ENCODE measurements around the gene DLST.

DNA sequence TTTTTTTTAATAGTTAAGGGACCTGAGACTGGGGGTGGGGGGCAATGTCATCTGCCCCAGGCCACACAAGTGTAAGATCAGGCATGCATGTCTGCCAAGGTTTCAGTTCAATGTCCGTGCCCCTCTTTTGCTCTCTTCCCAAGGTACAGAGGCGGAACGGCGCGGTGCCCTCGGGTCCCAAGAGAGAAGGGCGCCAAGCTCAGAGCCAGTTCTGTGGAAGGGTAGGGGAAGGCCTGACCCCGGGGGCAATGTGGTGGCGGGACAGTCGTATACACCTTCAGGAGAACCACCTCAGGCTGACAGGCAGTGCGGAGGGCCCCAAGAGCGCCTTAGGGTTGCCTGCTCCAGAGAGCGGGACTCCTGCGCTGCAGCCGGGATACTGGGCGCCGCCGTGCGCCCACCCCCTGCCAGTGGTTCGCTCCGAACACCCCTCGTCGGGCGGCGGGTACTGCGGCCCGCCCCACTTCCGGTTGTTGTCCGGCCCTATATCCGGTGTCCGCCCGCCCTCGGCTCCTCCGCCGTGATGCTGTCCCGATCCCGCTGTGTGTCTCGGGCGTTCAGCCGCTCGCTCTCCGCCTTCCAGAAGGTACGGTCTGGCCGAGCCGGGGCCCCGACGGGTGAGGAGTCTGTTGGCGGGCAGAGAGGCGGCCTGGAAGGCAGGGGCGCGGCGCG, at the start of gene DLST:
- TF ChIP-seq PPARA (CRISPR knock-in tag; IDR thresholded peaks at IDR 0.05; ENCODE audit: borderline replicate concordance) (no peak), ESRRG (CRISPR knock-in tag; IDR thresholded peaks at IDR 0.05) (no peak), ZFP3 (CRISPR knock-in tag; IDR thresholded peaks at IDR 0.05) (peak; percentile 86), BACH2 (CRISPR knock-in tag; IDR thresholded peaks at IDR 0.05; ENCODE audit: borderline replicate concordance) (no peak), CSDC2 (CRISPR knock-in tag; IDR thresholded peaks at IDR 0.05) (no peak), ARNTL (CRISPR knock-in tag; IDR thresholded peaks at IDR 0.05; ENCODE audit: borderline replicate concordance, low read depth) (no peak), SNAI2 (CRISPR knock-in tag; IDR thresholded peaks at IDR 0.05) (no peak), TOX (CRISPR knock-in tag; IDR thresholded peaks at IDR 0.05; ENCODE audit: borderline replicate concordance) (no peak)
- TF ChIP-seq, protein P1, sequence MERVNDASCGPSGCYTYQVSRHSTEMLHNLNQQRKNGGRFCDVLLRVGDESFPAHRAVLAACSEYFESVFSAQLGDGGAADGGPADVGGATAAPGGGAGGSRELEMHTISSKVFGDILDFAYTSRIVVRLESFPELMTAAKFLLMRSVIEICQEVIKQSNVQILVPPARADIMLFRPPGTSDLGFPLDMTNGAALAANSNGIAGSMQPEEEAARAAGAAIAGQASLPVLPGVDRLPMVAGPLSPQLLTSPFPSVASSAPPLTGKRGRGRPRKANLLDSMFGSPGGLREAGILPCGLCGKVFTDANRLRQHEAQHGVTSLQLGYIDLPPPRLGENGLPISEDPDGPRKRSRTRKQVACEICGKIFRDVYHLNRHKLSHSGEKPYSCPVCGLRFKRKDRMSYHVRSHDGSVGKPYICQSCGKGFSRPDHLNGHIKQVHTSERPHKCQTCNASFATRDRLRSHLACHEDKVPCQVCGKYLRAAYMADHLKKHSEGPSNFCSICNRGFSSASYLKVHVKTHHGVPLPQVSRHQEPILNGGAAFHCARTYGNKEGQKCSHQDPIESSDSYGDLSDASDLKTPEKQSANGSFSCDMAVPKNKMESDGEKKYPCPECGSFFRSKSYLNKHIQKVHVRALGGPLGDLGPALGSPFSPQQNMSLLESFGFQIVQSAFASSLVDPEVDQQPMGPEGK (CRISPR knock-in tag; IDR thresholded peaks at IDR 0.05; ENCODE audit: borderline replicate concordance): no peak
- TF ChIP-seq, protein P2, sequence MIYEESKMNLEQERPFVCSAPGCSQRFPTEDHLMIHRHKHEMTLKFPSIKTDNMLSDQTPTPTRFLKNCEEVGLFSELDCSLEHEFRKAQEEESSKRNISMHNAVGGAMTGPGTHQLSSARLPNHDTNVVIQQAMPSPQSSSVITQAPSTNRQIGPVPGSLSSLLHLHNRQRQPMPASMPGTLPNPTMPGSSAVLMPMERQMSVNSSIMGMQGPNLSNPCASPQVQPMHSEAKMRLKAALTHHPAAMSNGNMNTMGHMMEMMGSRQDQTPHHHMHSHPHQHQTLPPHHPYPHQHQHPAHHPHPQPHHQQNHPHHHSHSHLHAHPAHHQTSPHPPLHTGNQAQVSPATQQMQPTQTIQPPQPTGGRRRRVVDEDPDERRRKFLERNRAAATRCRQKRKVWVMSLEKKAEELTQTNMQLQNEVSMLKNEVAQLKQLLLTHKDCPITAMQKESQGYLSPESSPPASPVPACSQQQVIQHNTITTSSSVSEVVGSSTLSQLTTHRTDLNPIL (CRISPR knock-in tag; IDR thresholded peaks at IDR 0.05; ENCODE audit: low read depth): no peak
- TF ChIP-seq, protein P3, sequence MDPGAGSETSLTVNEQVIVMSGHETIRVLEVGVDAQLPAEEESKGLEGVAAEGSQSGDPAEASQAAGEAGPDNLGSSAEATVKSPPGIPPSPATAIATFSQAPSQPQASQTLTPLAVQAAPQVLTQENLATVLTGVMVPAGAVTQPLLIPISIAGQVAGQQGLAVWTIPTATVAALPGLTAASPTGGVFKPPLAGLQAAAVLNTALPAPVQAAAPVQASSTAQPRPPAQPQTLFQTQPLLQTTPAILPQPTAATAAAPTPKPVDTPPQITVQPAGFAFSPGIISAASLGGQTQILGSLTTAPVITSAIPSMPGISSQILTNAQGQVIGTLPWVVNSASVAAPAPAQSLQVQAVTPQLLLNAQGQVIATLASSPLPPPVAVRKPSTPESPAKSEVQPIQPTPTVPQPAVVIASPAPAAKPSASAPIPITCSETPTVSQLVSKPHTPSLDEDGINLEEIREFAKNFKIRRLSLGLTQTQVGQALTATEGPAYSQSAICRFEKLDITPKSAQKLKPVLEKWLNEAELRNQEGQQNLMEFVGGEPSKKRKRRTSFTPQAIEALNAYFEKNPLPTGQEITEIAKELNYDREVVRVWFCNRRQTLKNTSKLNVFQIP (CRISPR knock-in tag; IDR thresholded peaks at IDR 0.05; ENCODE audit: borderline replicate concordance, low read depth): no peak
- TF ChIP-seq, protein P4, sequence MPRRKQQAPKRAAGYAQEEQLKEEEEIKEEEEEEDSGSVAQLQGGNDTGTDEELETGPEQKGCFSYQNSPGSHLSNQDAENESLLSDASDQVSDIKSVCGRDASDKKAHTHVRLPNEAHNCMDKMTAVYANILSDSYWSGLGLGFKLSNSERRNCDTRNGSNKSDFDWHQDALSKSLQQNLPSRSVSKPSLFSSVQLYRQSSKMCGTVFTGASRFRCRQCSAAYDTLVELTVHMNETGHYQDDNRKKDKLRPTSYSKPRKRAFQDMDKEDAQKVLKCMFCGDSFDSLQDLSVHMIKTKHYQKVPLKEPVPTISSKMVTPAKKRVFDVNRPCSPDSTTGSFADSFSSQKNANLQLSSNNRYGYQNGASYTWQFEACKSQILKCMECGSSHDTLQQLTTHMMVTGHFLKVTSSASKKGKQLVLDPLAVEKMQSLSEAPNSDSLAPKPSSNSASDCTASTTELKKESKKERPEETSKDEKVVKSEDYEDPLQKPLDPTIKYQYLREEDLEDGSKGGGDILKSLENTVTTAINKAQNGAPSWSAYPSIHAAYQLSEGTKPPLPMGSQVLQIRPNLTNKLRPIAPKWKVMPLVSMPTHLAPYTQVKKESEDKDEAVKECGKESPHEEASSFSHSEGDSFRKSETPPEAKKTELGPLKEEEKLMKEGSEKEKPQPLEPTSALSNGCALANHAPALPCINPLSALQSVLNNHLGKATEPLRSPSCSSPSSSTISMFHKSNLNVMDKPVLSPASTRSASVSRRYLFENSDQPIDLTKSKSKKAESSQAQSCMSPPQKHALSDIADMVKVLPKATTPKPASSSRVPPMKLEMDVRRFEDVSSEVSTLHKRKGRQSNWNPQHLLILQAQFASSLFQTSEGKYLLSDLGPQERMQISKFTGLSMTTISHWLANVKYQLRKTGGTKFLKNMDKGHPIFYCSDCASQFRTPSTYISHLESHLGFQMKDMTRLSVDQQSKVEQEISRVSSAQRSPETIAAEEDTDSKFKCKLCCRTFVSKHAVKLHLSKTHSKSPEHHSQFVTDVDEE (CRISPR knock-in tag; IDR thresholded peaks at IDR 0.05): peak; percentile 63

All from SK-N-SH treated with all-trans-retinoic acid at 6 μM for 48 hours (cell line).